ENCODE results near the gene CCSAP. TPM values are rescaled to one million over a fixed set of nuclear protein-coding genes. Genes with fewer than 3 reads are reported as not detected.
A peak's percentile ranks its signal among the peaks of the same experiment; 100 is the strongest.

Gene CCSAP
- polyA plus RNA-seq, 3 donors = 5.2 to 12.2 (median 6.7) TPM

- Mint-ChIP-seq H3K4me3 (peak overlapping the region in 1 of 2 donors; percentile 62), H3K27ac (no peak overlapping the region)
- intact Hi-C loops (cut with micrococcal nuclease) = no loop called here
Measured at GRCh38 chr1:229370601-229371021, 27.8 kb upstream of the CCSAP start.

DNA sequence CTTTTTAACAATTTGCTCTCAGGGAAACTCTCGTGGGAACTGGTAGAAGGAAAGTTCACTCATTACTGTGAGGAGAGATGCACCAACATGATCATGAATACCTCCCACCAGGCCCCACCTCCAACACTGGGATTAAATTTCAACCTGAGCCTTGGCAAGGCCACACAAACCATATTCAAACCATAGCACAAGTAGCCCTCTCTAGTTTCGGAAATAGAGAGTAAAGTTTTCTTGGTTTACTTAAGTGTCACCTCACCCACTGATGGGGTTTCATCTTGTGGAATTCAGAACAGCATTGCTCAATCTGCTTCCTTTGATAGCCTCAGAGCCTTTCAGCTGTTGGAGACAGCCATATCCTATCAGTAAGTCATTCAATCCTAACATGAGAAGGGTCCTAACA is 25.5 kb upstream of the CCSAP start:
- no peak overlapping the region for H3K4me2 ChIP-seq (replicated peaks; ENCODE audit: extremely low read depth, low read length, poor library complexity, severe bottlenecking)
- peaks cover 23 to 39% (median 24%) of the 10 kb centered on the region in 3 donors for H3K27me3 Mint-ChIP-seq (ENCODE audit: low read depth in 3 of 3)
- H3K4me1 Mint-ChIP-seq = peaks cover 5% of the 10 kb centered on the region

More at GRCh38 chr1:229370601-229371021, 27.8 kb upstream of the CCSAP start:
- no peak overlapping the region for H3K4me3 ChIP-seq (replicated peaks in 1 of 3; ENCODE audit: low read depth in 2 of 3, low read length in 3 of 3)
- Mint-ChIP-seq H3K36me3 (no peaks in the 10 kb centered on the region), H3K4me1 (peaks cover 4% of the 10 kb centered on the region), H3K9me3 (peaks cover 8 to 13% (median 11%) of the 10 kb centered on the region in 7 donors), H3K27me3 (ENCODE audit: low read depth in 3 of 3) (peaks cover 21 to 34% (median 22%) of the 10 kb centered on the region in 3 donors)
- no peaks in the 10 kb centered on the region for H3K36me3 ChIP-seq (replicated peaks in 1 of 2; ENCODE audit: control insufficient read depth in 1 of 2, insufficient read depth in 2 of 2, low read length in 2 of 2)
- no peaks in the 10 kb centered on the region for H3K79me2 ChIP-seq (ENCODE audit: insufficient read depth, low read length)
- no peaks in the 10 kb centered on the region for H3K4me1 ChIP-seq (ENCODE audit: control insufficient read depth in 1 of 2, insufficient read depth in 2 of 2, low read length in 2 of 2)
- peaks cover 3 to 7% of the 10 kb centered on the region in 2 donors for H3K9me3 ChIP-seq (replicated peaks in 1 of 2; ENCODE audit: control insufficient read depth in 1 of 2, insufficient read depth in 1 of 2, low read length in 2 of 2)
- DNase-seq = no peak
- H3K9ac ChIP-seq (ENCODE audit: insufficient read depth, low read length, poor library complexity, severe bottlenecking) = no peak overlapping the region
- H3K4me2 ChIP-seq (replicated peaks; ENCODE audit: extremely low read depth, low read length, poor library complexity, severe bottlenecking) = no peak overlapping the region
- peaks cover 9 to 21% of the 10 kb centered on the region in 2 donors for H3K27me3 ChIP-seq (ENCODE audit: control insufficient read depth in 2 of 2, insufficient read depth in 2 of 2, low read length in 2 of 2)
- no peak overlapping the region for H3K27ac ChIP-seq (ENCODE audit: low read depth in 1 of 2, low read length in 2 of 2)
- no peak overlapping the region for H2AFZ ChIP-seq (ENCODE audit: insufficient read depth, low read depth, low read length, poor library complexity, severe bottlenecking)
- 70% methylated on average over 4 of the region's 7 CpGs for WGBS (ENCODE audit: insufficient coverage)
- no peak for TF ChIP-seq CTCF (IDR thresholded peaks at IDR 0.05)
- H4K20me1 ChIP-seq (ENCODE audit: insufficient read depth, low read length) = no peaks in the 10 kb centered on the region

More for the DNA sequence above, 25.5 kb upstream of the CCSAP start:
- Histone ChIP-seq H3K79me2 (ENCODE audit: insufficient read depth, low read length) (no peaks in the 10 kb centered on the region), H3K9me3 (replicated peaks in 1 of 2; ENCODE audit: control insufficient read depth in 1 of 2, insufficient read depth in 1 of 2, low read length in 2 of 2) (peaks cover 10 to 11% of the 10 kb centered on the region in 2 donors), H3K27me3 (ENCODE audit: control insufficient read depth in 2 of 2, insufficient read depth in 2 of 2, low read length in 2 of 2) (peaks cover 11 to 21% of the 10 kb centered on the region in 2 donors), H3K36me3 (replicated peaks in 1 of 2; ENCODE audit: control insufficient read depth in 1 of 2, insufficient read depth in 2 of 2, low read length in 2 of 2) (no peaks in the 10 kb centered on the region), H3K4me1 (ENCODE audit: control insufficient read depth in 1 of 2, insufficient read depth in 2 of 2, low read length in 2 of 2) (no peaks in the 10 kb centered on the region), H3K27ac (ENCODE audit: low read depth in 1 of 2, low read length in 2 of 2) (no peak overlapping the region), H4K20me1 (ENCODE audit: insufficient read depth, low read length) (no peaks in the 10 kb centered on the region), H2AFZ (ENCODE audit: insufficient read depth, low read depth, low read length, poor library complexity, severe bottlenecking) (no peak overlapping the region), H3K9ac (ENCODE audit: insufficient read depth, low read length, poor library complexity, severe bottlenecking) (no peak overlapping the region), H3K4me3 (replicated peaks in 1 of 3; ENCODE audit: low read depth in 2 of 3, low read length in 3 of 3) (no peak overlapping the region)
- TF ChIP-seq CTCF (IDR thresholded peaks at IDR 0.05) = no peak
- DNase-seq = no peak
- no CpG with 5 or more reads among the region's 2 CpGs for WGBS (ENCODE audit: insufficient coverage)
- Mint-ChIP-seq H3K36me3 (no peaks in the 10 kb centered on the region), H3K4me3 (no peak overlapping the region), H3K9me3 (peaks cover 15 to 25% (median 17%) of the 10 kb centered on the region in 7 donors), H3K27ac (no peak overlapping the region)
- intact Hi-C loops (cut with micrococcal nuclease) = no loop called here
